GM12878 (cell line): Measurements from ENCODE around the gene ANKRD55. TPM values are rescaled to one million over a fixed set of nuclear protein-coding genes. Genes with fewer than 3 reads are reported as not detected.
"Not testable (repeated sequence)": the region's sequence is repeated elsewhere in the genome, so short reads cannot be mapped to it uniquely, and the experiment has no call there.

Experiments
- ATAC-seq: fragments of 200-7000 bp; cut with Tn5 transposase; 3 replicates; pipeline ENCODE4 v1.9.1; 2020; ENCODE audit warnings: mild to moderate bottlenecking, moderate library complexity
- BruUV-seq: library from RNA; stranded (reverse); fragments of 400-500 nt; replicated peaks from 2 replicates; lab custom pipeline; 2021; lab: Mats Ljungman, UMichigan
- CTCF ChIA-PET: fragments of 300-600 bp; sonication (Branson Sonifier 250); formaldehyde crosslinking; extraction: SDS; loops from one replicate; lab custom pipeline; 2021; ENCODE audit warnings: inconsistent platforms; lab: Yijun Ruan, JAX
- POLR2A ChIA-PET: fragments of 350-600 bp; formaldehyde crosslinking; extraction: SDS; loops from one replicate; lab custom pipeline; 2021; ENCODE audit warnings: inconsistent platforms; lab: Charles Lee
- RAD21 ChIA-PET: fragments of 300-600 bp; sonication (Branson Sonifier 250); formaldehyde crosslinking; loops from one replicate; lab custom pipeline; 2023; ENCODE audit warnings: antibody characterized with exemption; ENCODE audit not compliant: unreplicated experiment; lab: Charles Lee
- SMC1A ChIA-PET: fragments of 300-600 bp; sonication (Branson Sonifier 250); formaldehyde crosslinking; loops from one replicate; lab custom pipeline; 2023; ENCODE audit not compliant: unreplicated experiment, uncharacterized antibody; lab: Charles Lee
- DNase-seq: peaks from one replicate; pipeline ENCODE4 v3.0.0-alpha.2; 2011; ENCODE audit warnings: low read depth, low spot score
- FAIRE-seq: peaks from 3 replicates; lab custom pipeline; 2011; peaks lifted over from hg19 to GRCh38; lab: Jason Lieb, UNC
- H2AFZ ChIP-seq: 2 replicates; pipeline ENCODE4 v1.6.0; 2011; ENCODE audit warnings: low read depth, low read length, control low read depth; ENCODE audit not compliant: control insufficient read depth
- H3K27ac ChIP-seq: 2 replicates; pipeline ENCODE4 v1.5.1; 2011; ENCODE audit warnings: control low read depth; ENCODE audit not compliant: control insufficient read depth, insufficient read depth
- H3K27me3 ChIP-seq, 2 experiments: replicated peaks in 1 of 2; 2 replicates each; pipeline versions ENCODE4 v1.6.0 to v1.6.1; 2011; ENCODE audit warnings: low read length in 1 of 2; ENCODE audit not compliant: control insufficient read depth in 2 of 2, insufficient read depth in 2 of 2
- H3K36me3 ChIP-seq, 2 experiments: 2 replicates each; pipeline ENCODE4 v1.5.1; 2011; ENCODE audit warnings: low read length in 1 of 2; ENCODE audit not compliant: control insufficient read depth in 2 of 2, insufficient read depth in 2 of 2
- H3K4me1 ChIP-seq: 2 replicates; pipeline ENCODE4 v1.6.1; 2011; ENCODE audit warnings: mild to moderate bottlenecking, low read length, moderate library complexity, mixed read lengths; ENCODE audit not compliant: control insufficient read depth, insufficient read depth
- H3K4me2 ChIP-seq: 2 replicates; pipeline ENCODE4 v1.6.0; 2011; ENCODE audit warnings: control low read depth; ENCODE audit not compliant: control insufficient read depth, insufficient read depth
- H3K4me3 ChIP-seq: fragments of 200-600 bp; sonication (generic); 2 replicates; pipeline ENCODE4 v1.5.1; 2016
- H3K79me2 ChIP-seq: 2 replicates; pipeline ENCODE4 v1.6.0; 2011; ENCODE audit warnings: low read length; ENCODE audit not compliant: control insufficient read depth, insufficient read depth
- H3K9ac ChIP-seq: 2 replicates; pipeline ENCODE4 v1.8.0; 2011; ENCODE audit warnings: low read length, control low read depth, mixed read lengths; ENCODE audit not compliant: control insufficient read depth, insufficient read depth
- H3K9me3 ChIP-seq: replicated peaks from 3 replicates; pipeline ENCODE4 v1.5.1; 2011; ENCODE audit warnings: mild to moderate bottlenecking, low read length; ENCODE audit not compliant: control insufficient read depth, insufficient read depth
- H4K20me1 ChIP-seq: 2 replicates; pipeline ENCODE4 v1.6.0; 2011; ENCODE audit not compliant: control insufficient read depth, insufficient read depth
- BACH1 ChIP-seq: fragments of 450-650 bp; IDR thresholded peaks from 2 replicates; pipeline ENCODE4 v1.6.1; 2017; ENCODE audit warnings: mild to moderate bottlenecking, borderline replicate concordance
- CHD2 ChIP-seq: IDR thresholded peaks from 2 replicates; pipeline ENCODE4 v1.6.1; 2011; ENCODE audit warnings: low read depth, low read length, improper control_type of control experiment, borderline replicate concordance
- DPF2 ChIP-seq: fragments of 450-650 bp; IDR thresholded peaks from 2 replicates; pipeline ENCODE4 v1.6.1; 2017; ENCODE audit warnings: mild to moderate bottlenecking
- JUNB ChIP-seq: IDR thresholded peaks from 2 replicates; pipeline ENCODE4 v1.6.1; 2016; ENCODE audit warnings: antibody characterized with exemption, mild to moderate bottlenecking
- MTA2 ChIP-seq: fragments of 450-650 bp; IDR thresholded peaks from 2 replicates; pipeline ENCODE4 v1.6.1; 2016; ENCODE audit warnings: low read depth, mild to moderate bottlenecking, moderate library complexity
- NFYB ChIP-seq: IDR thresholded peaks from 2 replicates; pipeline ENCODE4 v1.6.1; 2011; ENCODE audit warnings: low read depth, mild to moderate bottlenecking, low read length, improper control_type of control experiment, moderate library complexity; ENCODE audit not compliant: insufficient read depth
- SMAD1 ChIP-seq: fragments of 450-650 bp; IDR thresholded peaks from 2 replicates; pipeline ENCODE4 v1.6.1; 2018; ENCODE audit warnings: mild to moderate bottlenecking, low read depth; ENCODE audit not compliant: partially characterized antibody
- STAT1 ChIP-seq: fragments of 450-650 bp; conservative IDR thresholded peaks from 2 replicates; pipeline ENCODE4 v1.6.1; 2014; ENCODE audit warnings: antibody characterized with exemption, mild to moderate bottlenecking
- ZNF622 ChIP-seq: fragments of 450-650 bp; IDR thresholded peaks from 2 replicates; pipeline ENCODE4 v1.6.1; 2017; ENCODE audit warnings: mild to moderate bottlenecking, inconsistent platforms
- WGBS: methylation state at CpG from one replicate; pipeline ENCODE4 v1.1.6; 2016; ENCODE audit warnings: low lambda C conversion rate; ENCODE audit not compliant: insufficient replicate concordance, insufficient coverage; ENCODE audit errors: missing lambda C conversion rate; 5-methylcytosine and 5-hydroxymethylcytosine counted together
- in situ Hi-C: fragments of 300-500 bp; cut with MboI; formaldehyde crosslinking; loops from 9 replicates; pipeline ENCODE4 v1.14.3; 2018; ENCODE audit warnings: mixed read lengths
- intact Hi-C: fragments of 100-400 bp; cut with micrococcal nuclease; formaldehyde crosslinking; loops from one replicate; pipeline ENCODE4 v1.14.2; 2022; ENCODE audit not compliant: unreplicated experiment
- polyA plus RNA-seq, 11 experiments: library from polyadenylated mRNA; depleted of rRNA in 4 of 11; unstranded in 6 of 11; stranded (reverse) in 5 of 11; fragments of >200 nt; fragmentation: Nextera tagmentation in 4 of 11; fragmentation: Illumina TruSeq in 1 of 11; extraction: Ambion mirVana in 4 of 11; extraction: Trizol in 1 of 11; gene quantifications; 1 replicate in 1 of 11; 2 replicates in 10 of 11; pipeline versions ENCODE4 v1.2.1 to v1.2.3, GENCODE V29; 2011 to 2016; ENCODE audit warnings: inconsistent platforms in 2 of 11, missing spikeins in 2 of 11, low read depth in 1 of 11
- total RNA-seq, 4 experiments: library from RNA; depleted of rRNA in 3 of 4; stranded (reverse); fragments of >200 nt in 3 of 4; fragmentation: Illumina TruSeq in 1 of 4; extraction: Trizol in 1 of 4; gene quantifications; 2 replicates each; pipeline versions ENCODE4 v1.2.1 to v1.2.3, GENCODE V29; 2013 to 2021

Gene ANKRD55
- total and polyA plus RNA-seq, 10 of the 15 experiments (the other 5 are each of a cell fraction or from before 2014, with no cell fraction given) = 0.04 TPM; not detected in 9

DNA sequence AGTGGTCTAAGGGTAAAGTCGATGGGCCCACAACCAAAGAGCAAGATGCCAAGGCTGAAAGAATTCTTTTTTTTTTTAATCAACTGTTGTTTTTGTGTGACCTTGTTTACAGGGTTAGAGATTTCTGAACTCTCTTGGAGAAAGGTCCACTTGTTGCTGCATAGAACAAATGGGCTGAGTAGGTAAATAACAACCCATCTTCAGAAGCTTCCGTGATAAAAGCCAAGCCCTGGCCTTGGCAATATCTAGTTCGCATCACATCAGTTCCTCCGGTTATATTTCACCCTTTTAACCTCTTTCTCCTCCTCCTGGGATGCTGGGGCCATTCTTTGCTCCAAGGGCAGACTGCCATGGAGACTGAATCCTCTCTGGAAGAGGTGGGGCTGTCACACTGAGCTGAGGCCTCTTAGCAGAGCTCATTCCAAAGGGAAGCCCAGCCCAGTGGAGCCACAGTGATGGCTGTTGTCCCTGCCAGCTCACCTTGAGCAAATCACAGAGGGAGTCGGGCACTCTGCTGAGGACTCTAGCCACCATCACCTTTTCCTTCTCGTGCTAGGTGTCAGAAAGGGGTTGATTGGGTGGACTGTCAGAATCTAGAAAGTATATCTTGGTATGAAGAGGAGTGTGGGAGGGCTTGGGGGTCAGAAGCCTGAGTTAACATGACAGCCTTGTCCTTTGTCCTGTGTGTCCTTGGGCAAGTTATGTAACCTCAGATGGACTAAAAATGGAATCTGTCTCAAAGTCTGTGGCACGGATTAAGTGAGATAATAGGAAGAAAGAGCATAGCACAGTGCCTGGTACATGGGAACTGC lies 17.9 kb downstream of the ANKRD55 start:
- in situ Hi-C loops = no loop called here
- Histone ChIP-seq H3K9ac (no peak overlapping the region), H3K4me1 (no peaks in the 10 kb centered on the region)
- TF ChIP-seq DPF2 = no peak
- TF ChIP-seq STAT1 = no peak
- no peak for TF ChIP-seq SMAD1
- TF ChIP-seq NFYB = no peak
- no peak for TF ChIP-seq ZNF622
- no peak for TF ChIP-seq JUNB
- TF ChIP-seq BACH1 = no peak
- TF ChIP-seq MTA2 = no peak
- TF ChIP-seq CHD2 = no peak
- TF ChIP-seq, all 136 proteins: peak for 0
- WGBS = 16% methylated on average over 7 of the region's 7 CpGs
- ChIA-PET SMC1A (no interaction called here), RAD21 (no interaction called here), POLR2A (no interaction called here), CTCF (no interaction called here)
- no peak for DNase-seq
- ATAC-seq = no peak
- no TSS peak for BruUV-seq
- intact Hi-C loops = no loop called here
- H3K27ac ChIP-seq = no peak overlapping the region
- H3K4me3 ChIP-seq = no peak overlapping the region
- FAIRE-seq = no peak
- no peak overlapping the region for H2AFZ ChIP-seq
- H3K9me3 ChIP-seq = peaks cover 6% of the 10 kb centered on the region; the same call in 2 of the 3 replicates
- H3K79me2 ChIP-seq = no peaks in the 10 kb centered on the region
- H3K36me3 ChIP-seq = no peaks in the 10 kb centered on the region
- H3K27me3 ChIP-seq = no peaks in the 10 kb centered on the region
- H4K20me1 ChIP-seq = no peaks in the 10 kb centered on the region
- H3K4me2 ChIP-seq = no peak overlapping the region

- H3K27ac ChIP-seq, H3K9ac ChIP-seq, H3K4me3 ChIP-seq, H4K20me1 ChIP-seq, FAIRE-seq, H2AFZ ChIP-seq, H3K27me3 ChIP-seq, BruUV-seq, H3K36me3 ChIP-seq, ATAC-seq, H3K4me1 ChIP-seq, DNase-seq, H3K9me3 ChIP-seq, CTCF ChIA-PET, in situ Hi-C loops, H3K4me2 ChIP-seq, SMC1A ChIA-PET, RAD21 ChIA-PET, POLR2A ChIA-PET, intact Hi-C loops, H3K79me2 ChIP-seq: not testable (repeated sequence)
- 17% methylated on average over 4 of the region's 4 CpGs for WGBS
Measured at GRCh38 chr5:56213886-56214535, 19.1 kb downstream of the ANKRD55 start.
